ENCODE measurements around the gene PLPP3. TPM values are rescaled to one million over a fixed set of nuclear protein-coding genes. Genes with fewer than 3 reads are reported as not detected.

Gene PLPP3
- total RNA-seq, 1 experiment from 2014 or later, result 3.4 TPM

- ChIA-PET CTCF (no interaction called here), POLR2A (no interaction called here), RAD21 (ENCODE audit: low non-redundant PET in 1 of 2, low total read pairs in 2 of 2, uncharacterized antibody in 2 of 2, unreplicated experiment in 2 of 2) (no interaction called here)
- Histone ChIP-seq H3K27ac (ENCODE audit: low read depth, low read length) (no peak overlapping the region), H3K4me1 (ENCODE audit: control insufficient read depth in 1 of 2, insufficient read depth in 2 of 2, low read length in 2 of 2) (peaks cover 0 to 8% of the 10 kb centered on the region in 2 experiments; a peak in 1 of 4 replicates), H2AFZ (ENCODE audit: low read depth, low read length, poor library complexity, severe bottlenecking) (no peak overlapping the region), H3K36me3 (ENCODE audit: control insufficient read depth in 1 of 2, insufficient read depth in 2 of 2, low read length in 2 of 2) (no peaks in the 10 kb centered on the region), H3K9me3 (ENCODE audit: control insufficient read depth in 1 of 2, insufficient read depth in 1 of 2, low read depth in 1 of 2, low read length in 2 of 2) (no peaks in the 10 kb centered on the region), H3K9me2 (ENCODE audit: insufficient read depth) (no peaks in the 10 kb centered on the region), H3K4me2 (ENCODE audit: low read length) (no peak overlapping the region), H3K27me3 (ENCODE audit: insufficient read depth, low read length) (0 out of 2 replicates have a peak, but pooled peaks cover 4% of the 10 kb centered on the region), H3K9ac (ENCODE audit: low read length) (no peak overlapping the region), H4K20me1 (ENCODE audit: insufficient read depth) (no peaks in the 10 kb centered on the region), H3K4me3 (replicated peaks in 1 of 2; ENCODE audit: low read depth in 1 of 2, low read length in 2 of 2) (no peak overlapping the region), H3K79me2 (ENCODE audit: insufficient read depth, low read length) (no peaks in the 10 kb centered on the region)
- no peak for ATAC-seq
- no TSS peak for BruUV-seq (replicated peaks)
- intact Hi-C loops (cut with micrococcal nuclease), result no loop called here
- no peak for DNase-seq (ENCODE audit: low read depth, low spot score)
- TF ChIP-seq FOSL1 (IDR thresholded peaks at IDR 0.05; ENCODE audit: low read depth) (no peak), YY1 (IDR thresholded peaks at IDR 0.05; ENCODE audit: extremely low read depth, insufficient replicate concordance, low read depth, low read length) (no peak), ZNF274 (IDR thresholded peaks at IDR 0.05; ENCODE audit: low read depth, low read length) (no peak), SP1 (IDR thresholded peaks at IDR 0.05; ENCODE audit: low read depth) (no peak), MAX (IDR thresholded peaks at IDR 0.05) (no peak), CEBPB (IDR thresholded peaks at IDR 0.05; ENCODE audit: low read depth) (no peak), SRF (IDR thresholded peaks at IDR 0.05; ENCODE audit: low read depth) (no peak), ZFX (IDR thresholded peaks at IDR 0.05) (no peak), JUND (IDR thresholded peaks at IDR 0.05) (no peak), CBX3 (IDR thresholded peaks at IDR 0.05; ENCODE audit: low read depth) (no peak), ELF1 (IDR thresholded peaks at IDR 0.05; ENCODE audit: borderline replicate concordance, low read depth) (no peak), RAD21 (IDR thresholded peaks at IDR 0.05; ENCODE audit: low read depth) (no peak)
Observed at GRCh38 chr1:56446531-56447098, 132.7 kb downstream of the PLPP3 start.
